GM12872 (cell line): ENCODE results near the gene AQR.

Experiments used
- TF ChIP-seq, protein P1 (sequence below): IDR thresholded peaks from 3 replicates; pipeline ENCODE4 v1.5.1; 2011; ENCODE audit warnings: low read depth, mild to moderate bottlenecking, low read length, moderate library complexity; ENCODE audit not compliant: insufficient read depth

Gene AQR

DNA sequence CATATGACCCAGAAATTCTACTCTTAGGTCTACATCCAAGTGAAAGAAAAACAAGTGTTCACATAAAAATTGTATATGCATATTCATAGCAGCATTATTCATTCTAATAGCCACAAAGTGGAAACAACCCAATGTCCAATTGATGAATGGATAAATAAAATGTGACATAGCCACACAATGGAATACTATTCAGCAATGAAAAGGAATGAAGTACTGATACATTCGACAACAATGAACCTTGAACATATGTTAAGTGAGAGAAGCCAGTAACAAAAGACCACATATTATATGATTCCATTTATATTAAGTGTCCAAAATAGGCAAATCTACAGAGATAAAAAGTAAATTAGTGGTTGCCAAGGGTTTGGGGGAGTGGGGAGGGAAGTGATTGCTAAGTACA is 104.0 kb downstream of the AQR start:
- TF ChIP-seq, protein P1, sequence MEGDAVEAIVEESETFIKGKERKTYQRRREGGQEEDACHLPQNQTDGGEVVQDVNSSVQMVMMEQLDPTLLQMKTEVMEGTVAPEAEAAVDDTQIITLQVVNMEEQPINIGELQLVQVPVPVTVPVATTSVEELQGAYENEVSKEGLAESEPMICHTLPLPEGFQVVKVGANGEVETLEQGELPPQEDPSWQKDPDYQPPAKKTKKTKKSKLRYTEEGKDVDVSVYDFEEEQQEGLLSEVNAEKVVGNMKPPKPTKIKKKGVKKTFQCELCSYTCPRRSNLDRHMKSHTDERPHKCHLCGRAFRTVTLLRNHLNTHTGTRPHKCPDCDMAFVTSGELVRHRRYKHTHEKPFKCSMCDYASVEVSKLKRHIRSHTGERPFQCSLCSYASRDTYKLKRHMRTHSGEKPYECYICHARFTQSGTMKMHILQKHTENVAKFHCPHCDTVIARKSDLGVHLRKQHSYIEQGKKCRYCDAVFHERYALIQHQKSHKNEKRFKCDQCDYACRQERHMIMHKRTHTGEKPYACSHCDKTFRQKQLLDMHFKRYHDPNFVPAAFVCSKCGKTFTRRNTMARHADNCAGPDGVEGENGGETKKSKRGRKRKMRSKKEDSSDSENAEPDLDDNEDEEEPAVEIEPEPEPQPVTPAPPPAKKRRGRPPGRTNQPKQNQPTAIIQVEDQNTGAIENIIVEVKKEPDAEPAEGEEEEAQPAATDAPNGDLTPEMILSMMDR = no peak

DNA sequence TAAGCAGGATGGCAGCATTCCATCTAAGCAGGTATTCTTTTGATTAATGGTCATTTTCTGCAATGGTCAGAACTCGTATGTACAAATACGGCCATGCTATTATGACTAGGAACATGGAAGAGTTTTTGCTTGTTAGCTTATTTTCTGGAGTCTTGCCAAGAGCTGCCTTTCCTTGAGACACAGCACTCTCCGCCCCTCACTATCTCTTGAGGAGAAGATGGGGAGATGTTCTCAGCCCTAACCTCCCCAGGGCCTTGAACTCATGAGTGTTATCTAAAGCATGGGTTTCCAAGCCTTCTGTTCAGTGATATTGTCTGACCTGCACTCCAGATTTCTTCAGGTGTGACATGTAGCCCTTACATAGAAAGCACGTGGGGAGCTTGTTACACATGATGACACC is 108.3 kb downstream of the AQR start:
- TF ChIP-seq, protein P1 = no peak

DNA sequence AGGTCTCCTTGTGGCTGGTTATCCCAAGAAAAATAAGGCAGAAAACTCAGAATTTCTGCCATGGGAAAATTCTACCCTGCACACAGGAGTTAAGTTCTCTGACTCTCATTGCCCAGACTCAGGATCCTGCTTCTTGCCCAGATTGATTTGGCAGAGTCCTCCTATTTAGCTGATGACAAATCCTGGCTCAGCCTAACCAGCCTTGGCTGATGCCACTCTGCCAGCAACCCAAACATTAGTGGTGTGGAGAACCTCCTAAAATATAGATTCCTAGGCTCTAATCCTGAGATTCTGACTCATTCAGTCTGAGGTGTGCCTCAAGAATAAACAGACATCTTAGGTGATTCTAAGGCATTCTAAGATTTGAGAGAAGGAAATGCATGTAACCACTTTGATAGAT is 113.6 kb downstream of the AQR start:
- TF ChIP-seq, protein P1 = no peak

DNA sequence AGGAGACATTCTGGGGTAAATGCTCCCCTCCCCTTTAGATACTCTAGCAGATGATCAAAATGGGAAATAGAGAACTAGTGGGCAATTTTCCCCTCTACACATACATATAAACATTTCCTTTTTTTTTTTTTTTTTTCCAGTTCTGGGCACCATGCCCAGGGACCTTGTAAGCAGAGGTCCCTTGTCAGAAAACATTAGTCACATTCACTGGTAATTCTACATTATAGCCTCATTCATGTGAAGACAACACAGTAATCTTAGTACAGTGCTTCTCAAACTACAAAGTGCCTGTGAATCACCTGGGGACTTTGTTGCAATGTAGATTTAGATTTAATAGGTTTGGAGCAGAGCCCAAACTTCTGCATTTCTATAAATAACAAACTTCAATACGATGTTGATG is 114.1 kb downstream of the AQR start:
- TF ChIP-seq, protein P1 = no peak

DNA sequence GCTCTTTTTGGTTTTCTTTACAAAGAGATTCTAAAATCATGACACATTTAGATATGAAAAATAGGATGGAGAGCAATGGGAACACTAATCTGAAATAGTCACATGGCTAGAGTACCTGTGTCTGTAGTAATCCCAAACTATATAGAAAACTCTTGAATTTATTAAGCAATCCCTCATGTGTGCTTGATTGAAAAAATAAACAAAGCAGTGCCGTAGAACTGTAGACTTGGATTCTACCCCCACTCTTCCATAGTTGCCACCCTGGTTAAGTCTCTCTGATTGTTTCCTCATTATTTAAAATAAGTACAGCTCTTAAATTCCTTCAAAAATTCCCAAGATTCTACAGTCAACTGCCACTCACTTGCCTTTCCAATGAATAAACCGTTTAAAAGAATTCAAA is 115.3 kb downstream of the AQR start:
- TF ChIP-seq, protein P1 = no peak

DNA sequence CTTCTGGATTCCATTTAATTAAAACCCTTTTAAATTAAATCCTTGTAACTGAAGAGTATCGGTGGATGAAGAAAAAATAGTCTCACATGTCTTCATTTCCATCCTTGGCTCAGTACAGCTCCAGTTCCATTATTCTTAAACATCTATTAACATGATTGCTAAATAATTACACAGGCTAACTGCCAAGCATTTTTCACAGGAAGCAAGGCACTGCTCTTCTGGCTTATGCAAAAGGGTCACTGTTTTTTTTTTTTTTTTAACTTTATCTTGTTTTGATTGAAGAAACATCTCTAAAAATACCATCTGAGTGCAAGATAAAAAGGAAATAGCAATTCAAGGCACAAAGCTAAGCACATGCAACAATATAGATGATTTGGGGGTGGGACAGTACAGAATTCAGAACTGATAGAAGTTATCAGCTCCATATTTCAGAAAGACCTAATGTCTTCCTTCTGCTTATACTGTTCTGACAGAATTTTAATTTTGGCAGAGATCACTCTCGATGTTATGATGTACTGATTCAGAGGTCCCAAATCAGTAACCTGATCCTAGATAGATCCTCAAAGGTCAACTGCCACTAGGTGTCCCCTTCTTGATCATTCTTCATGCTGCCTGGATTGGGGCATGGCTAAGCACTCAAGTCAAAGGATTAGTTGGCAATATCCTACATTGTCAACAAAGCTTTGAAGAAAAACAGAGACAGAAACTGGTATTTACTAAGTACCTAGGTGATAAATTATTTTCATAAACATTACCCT is 116.4 kb downstream of the AQR start:
- TF ChIP-seq, protein P1 = no peak

DNA sequence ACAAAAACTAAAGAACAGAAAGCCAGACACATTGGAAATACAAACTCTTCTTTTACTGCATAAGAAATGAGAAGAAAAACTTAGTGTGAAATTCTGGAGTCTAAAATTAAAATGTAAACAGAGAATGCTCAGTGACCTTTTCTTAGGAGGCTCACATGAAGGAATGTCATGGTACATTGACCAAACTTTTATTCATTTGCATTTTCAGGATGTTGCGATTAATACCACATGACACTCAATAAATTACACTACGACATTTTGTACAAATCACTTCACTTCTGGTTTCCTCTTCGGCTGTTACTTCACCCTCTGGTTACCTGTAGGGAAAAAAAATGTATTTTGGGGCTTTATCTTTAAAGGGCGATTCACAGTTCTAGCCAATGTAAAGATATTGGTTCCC is 117.8 kb downstream of the AQR start:
- TF ChIP-seq, protein P1 = no peak
